H1 (cell line): ENCODE data around the gene RNF157. TPM values are rescaled to one million over a fixed set of nuclear protein-coding genes. Genes with fewer than 3 reads are reported as not detected.

Source experiments
- CTCF ChIA-PET: fragments of 300-600 bp; sonication (Branson Sonifier 250); formaldehyde crosslinking; loops from one replicate; lab custom pipeline; 2021; ENCODE audit not compliant: partially characterized antibody; lab: Charles Lee
- POLR2A ChIA-PET: fragments of 300-600 bp; sonication (Branson Sonifier 250); formaldehyde crosslinking; loops from one replicate; lab custom pipeline; 2021; ENCODE audit warnings: inconsistent platforms; ENCODE audit not compliant: partially characterized antibody; lab: Charles Lee
- DNase-seq, 2 experiments: peaks; one replicate each; pipeline versions ENCODE4 v3.0.0 to v3.0.0-alpha.2; 2010 to 2022; ENCODE audit warnings: low spot score in 2 of 2, low read depth in 1 of 2, mixed read lengths in 1 of 2
- FAIRE-seq: peaks from 2 replicates; lab custom pipeline; 2011; peaks lifted over from hg19 to GRCh38; lab: Jason Lieb, UNC
- H2AFZ ChIP-seq: 2 replicates; pipeline ENCODE4 v1.8.1; 2012; ENCODE audit warnings: low read length, inconsistent platforms
- H2AK5ac ChIP-seq: 2 replicates; pipeline ENCODE4 v1.6.1; 2013; ENCODE audit warnings: low read depth, low read length
- H2BK120ac ChIP-seq: replicated peaks from 2 replicates; pipeline ENCODE3; 2013; ENCODE audit warnings: low read depth, low read length, inconsistent platforms
- H2BK12ac ChIP-seq: 2 replicates; pipeline ENCODE4 v1.6.1; 2013; ENCODE audit warnings: low read depth, low read length
- H2BK15ac ChIP-seq: 2 replicates; pipeline ENCODE4 v1.6.1; 2013; ENCODE audit warnings: low read length
- H2BK20ac ChIP-seq: 2 replicates; pipeline ENCODE4 v1.6.1; 2013; ENCODE audit warnings: low read length
- H2BK5ac ChIP-seq: 2 replicates; pipeline ENCODE4 v1.6.1; 2013; ENCODE audit warnings: low read depth, low read length
- H3K14ac ChIP-seq: 2 replicates; pipeline ENCODE4 v1.6.1; 2013; ENCODE audit warnings: inconsistent platforms; ENCODE audit not compliant: insufficient read length
- H3K18ac ChIP-seq: 2 replicates; pipeline ENCODE4 v1.6.1; 2013; ENCODE audit warnings: low read length; ENCODE audit errors: extremely low read depth
- H3K23ac ChIP-seq: 2 replicates; pipeline ENCODE4 v1.6.1; 2013; ENCODE audit warnings: inconsistent platforms; ENCODE audit not compliant: insufficient read length
- H3K23me2 ChIP-seq: 2 replicates; pipeline ENCODE4 v1.6.1; 2013; ENCODE audit warnings: low read depth, low read length
- H3K27ac ChIP-seq: 2 replicates; pipeline ENCODE4 v1.6.1; 2011; ENCODE audit warnings: low read depth, low read length, inconsistent platforms
- H3K27me3 ChIP-seq, 4 experiments: replicated peaks in 1 of 4; 1 replicate in 1 of 4; 2 replicates in 3 of 4; pipeline versions ENCODE4 v1.6.1 to v1.8.1; 2011 to 2013; ENCODE audit warnings: low read length in 3 of 4, mild to moderate bottlenecking in 3 of 4, inconsistent platforms in 2 of 4, mixed read lengths in 2 of 4, moderate library complexity in 1 of 4; ENCODE audit not compliant: control insufficient read depth in 3 of 4, insufficient read depth in 3 of 4; ENCODE audit errors: extremely low read depth in 1 of 4
- H3K36me3 ChIP-seq, 4 experiments: 2 replicates each; pipeline versions ENCODE4 v1.6.1 to v1.8.1; 2011 to 2013; ENCODE audit warnings: mild to moderate bottlenecking in 4 of 4, low read length in 3 of 4, moderate library complexity in 2 of 4, control low read depth in 1 of 4, inconsistent platforms in 1 of 4; ENCODE audit not compliant: insufficient read depth in 4 of 4, control insufficient read depth in 2 of 4
- H3K4ac ChIP-seq: replicated peaks from 2 replicates; pipeline ENCODE3; 2013; ENCODE audit warnings: low read length, low read depth, mixed read lengths, inconsistent platforms; ENCODE audit not compliant: insufficient read length
- H3K4me1 ChIP-seq, 4 experiments: replicated peaks in 1 of 4; 1 replicate in 1 of 4; 2 replicates in 3 of 4; pipeline versions ENCODE4 v1.6.1 to v1.8.1; 2011 to 2013; ENCODE audit warnings: low read length in 3 of 4, inconsistent platforms in 2 of 4, mixed read lengths in 1 of 4; ENCODE audit not compliant: insufficient read depth in 4 of 4, control insufficient read depth in 3 of 4
- H3K4me2 ChIP-seq, 2 experiments: 2 replicates each; pipeline versions ENCODE4 v1.6.1 to v1.8.1; 2011 to 2013; ENCODE audit warnings: low read depth in 2 of 2, low read length in 2 of 2, control low read depth in 1 of 2, inconsistent platforms in 1 of 2, mild to moderate bottlenecking in 1 of 2; ENCODE audit not compliant: insufficient read depth in 1 of 2
- H3K4me3 ChIP-seq, 4 experiments: fragments of 200-600, 300-600 bp in 1 of 4; sonication (generic), shearing (Covaris generic), sonication (Bioruptor Twin) in 1 of 4; 2 replicates each; pipeline versions ENCODE4 v1.5.1 to v1.8.1; 2011 to 2016; ENCODE audit warnings: low read length in 4 of 4, low read depth in 3 of 4, control low read depth in 2 of 4, inconsistent platforms in 2 of 4, mild to moderate bottlenecking in 2 of 4, mixed read lengths in 1 of 4, moderate library complexity in 1 of 4; ENCODE audit not compliant: insufficient read depth in 2 of 4; ENCODE audit errors: extremely low read depth in 1 of 4
- H3K56ac ChIP-seq: replicated peaks from 2 replicates; pipeline ENCODE3; 2013; ENCODE audit warnings: low read depth, mild to moderate bottlenecking, mixed read lengths, low read length, inconsistent platforms; ENCODE audit not compliant: insufficient read length
- H3K79me1 ChIP-seq: 2 replicates; pipeline ENCODE4 v1.6.1; 2013; ENCODE audit warnings: low read depth, low read length, control low read depth
- H3K79me2 ChIP-seq, 2 experiments: 2 replicates each; pipeline versions ENCODE4 v1.6.1 to v1.8.1; 2012 to 2013; ENCODE audit warnings: low read length in 2 of 2, mild to moderate bottlenecking in 2 of 2, inconsistent platforms in 1 of 2; ENCODE audit not compliant: insufficient read depth in 2 of 2, control insufficient read depth in 1 of 2
- H3K9ac ChIP-seq, 4 experiments: replicated peaks in 1 of 4; 1 replicate in 1 of 4; 2 replicates in 3 of 4; pipeline versions ENCODE4 v1.6.1 to v1.8.1; 2011 to 2013; ENCODE audit warnings: low read depth in 3 of 4, low read length in 3 of 4, control low read depth in 2 of 4, mild to moderate bottlenecking in 2 of 4, moderate library complexity in 2 of 4, inconsistent platforms in 1 of 4; ENCODE audit errors: extremely low read depth in 1 of 4
- H3K9me3 ChIP-seq, 2 experiments: 2 replicates each; pipeline versions ENCODE4 v1.6.1 to v1.8.1; 2012 to 2013; ENCODE audit warnings: mild to moderate bottlenecking in 2 of 2, moderate library complexity in 2 of 2, control low read depth in 1 of 2, inconsistent platforms in 1 of 2, low read depth in 1 of 2, low read length in 1 of 2, mixed read lengths in 1 of 2; ENCODE audit not compliant: insufficient read depth in 2 of 2
- H4K20me1 ChIP-seq, 2 experiments: replicated peaks in 1 of 2; 2 replicates each; pipeline versions ENCODE3 to v1.8.1; 2011 to 2013; ENCODE audit warnings: inconsistent platforms in 2 of 2, low read length in 2 of 2, mild to moderate bottlenecking in 1 of 2; ENCODE audit not compliant: insufficient read depth in 2 of 2, control insufficient read depth in 1 of 2
- H4K5ac ChIP-seq: 2 replicates; pipeline ENCODE4 v1.6.1; 2013; ENCODE audit warnings: low read length, low read depth, mixed read lengths, inconsistent platforms; ENCODE audit not compliant: insufficient read length
- H4K8ac ChIP-seq: 2 replicates; pipeline ENCODE4 v1.8.0; 2013; ENCODE audit warnings: mild to moderate bottlenecking, moderate library complexity, low read length, inconsistent platforms; ENCODE audit not compliant: insufficient read depth; ENCODE audit errors: extremely low read depth
- H4K91ac ChIP-seq: replicated peaks from 2 replicates; pipeline ENCODE3; 2013; ENCODE audit warnings: low read length, mixed read lengths, inconsistent platforms; ENCODE audit not compliant: insufficient read length
- CTCF ChIP-seq, 3 experiments: IDR thresholded peaks; 1 replicate in 2 of 3; 2 replicates in 1 of 3; pipeline versions ENCODE4 v1.5.1 to v1.6.1; 2011; ENCODE audit warnings: low read length in 3 of 3, mild to moderate bottlenecking in 3 of 3, inconsistent platforms in 2 of 3, low read depth in 1 of 3, moderate library complexity in 1 of 3; ENCODE audit not compliant: insufficient read depth in 1 of 3; ENCODE audit errors: control extremely low read depth in 1 of 3
- POLR2AphosphoS5 ChIP-seq: IDR thresholded peaks from 2 replicates; pipeline ENCODE4 v1.6.1; 2011; ENCODE audit warnings: low read depth, low read length
- RAD21 ChIP-seq, 2 experiments: IDR thresholded peaks in 1 of 2; conservative IDR thresholded peaks in 1 of 2; 2 replicates each; pipeline ENCODE4 v1.6.1; 2011; ENCODE audit warnings: low read depth in 2 of 2, low read length in 2 of 2, improper control_type of control experiment in 1 of 2, inconsistent platforms in 1 of 2, mild to moderate bottlenecking in 1 of 2, moderate library complexity in 1 of 2
- WGBS, 2 experiments: shearing (Covaris generic) in 1 of 2; methylation state at CpG; one replicate each; pipeline versions ENCODE4 v1.1.6 to v1.1.7; 2013 to 2015; ENCODE audit warnings: low lambda C conversion rate in 2 of 2, mixed read lengths in 2 of 2, inconsistent platforms in 1 of 2, low coverage in 1 of 2, missing lambda C conversion rate in 1 of 2; ENCODE audit not compliant: insufficient replicate concordance in 2 of 2, insufficient coverage in 1 of 2, insufficient read length in 1 of 2; ENCODE audit errors: extremely low coverage in 1 of 2, missing lambda C conversion rate in 1 of 2; 5-methylcytosine and 5-hydroxymethylcytosine counted together
- polyA plus RNA-seq, 7 experiments: library from polyadenylated mRNA; depleted of rRNA in 3 of 7; stranded (reverse) in 5 of 7; unstranded in 2 of 7; fragments of >200 nt in 5 of 7; fragments of 200-250 nt in 2 of 7; gene quantifications; 1 replicate in 5 of 7; 2 replicates in 1 of 7; 4 replicates in 1 of 7; pipeline versions ENCODE4 v1.2.1 to v1.2.3, GENCODE V29; 2011 to 2013; ENCODE audit warnings: missing spikeins in 2 of 7, mixed read lengths in 2 of 7
- total RNA-seq: library from RNA; stranded (reverse); fragmentation: NEBNext Ultra II Directional; extraction: Animal tissue kit (Norgen Biotek cat#: 25700); gene quantifications from 2 replicates; pipeline ENCODE4 v1.2.1, GENCODE V29; 2021

RNF157 gene
- total and polyA plus RNA-seq, 2 of the 8 experiments (the other 6 are each of a cell fraction or from before 2014, with no cell fraction given), result 13.4 to 16.7 TPM

- CTCF ChIA-PET, result interaction anchor here (0.6 to 24.4 kb wide), 14 partner anchors 8 to 290 kb away, joined by 3 to 778 read pairs (median 4); partner anchors contain the start of genes EXOC7 and FOXJ1
- no peak for DNase-seq
These were observed 87.7 kb downstream of the RNF157 start for GRCh38 chr17:76152591-76152990.

More at GRCh38 chr17:76152591-76152990, 87.7 kb downstream of the RNF157 start:
- no peak overlapping the region for H3K27ac ChIP-seq
- H3K14ac ChIP-seq, result no peak overlapping the region
- H2BK5ac ChIP-seq, result no peak overlapping the region
- peaks cover 0 to 13% (median 10%) of the 10 kb centered on the region in 4 experiments; a peak in 5 of 7 replicates for H3K4me1 ChIP-seq
- no peaks in the 10 kb centered on the region for H3K27me3 ChIP-seq
- H4K8ac ChIP-seq, result no peak overlapping the region
- H2AK5ac ChIP-seq, result no peak overlapping the region
- H3K4me3 ChIP-seq, result no peak overlapping the region
- H4K91ac ChIP-seq, result no peak overlapping the region
- no peak overlapping the region for H3K23ac ChIP-seq
- no peak overlapping the region for H2BK15ac ChIP-seq
- WGBS, 2 experiments, result 76% methylated on average over 7 of the region's 7 CpGs; no CpG with 5 or more reads in 1 of the 2 experiments
- POLR2A ChIA-PET, result interaction anchor here (0.9 to 2.2 kb wide), 4 partner anchors 10 to 26 kb away, joined by 3 to 10 read pairs (median 4); no protein-coding TSS in a partner anchor
- no peaks in the 10 kb centered on the region for H3K79me1 ChIP-seq
- no peaks in the 10 kb centered on the region for H3K36me3 ChIP-seq
- H3K4ac ChIP-seq, result no peak overlapping the region
- H2AFZ ChIP-seq, result no peak overlapping the region
- H3K79me2 ChIP-seq, result no peaks in the 10 kb centered on the region
- no peaks in the 10 kb centered on the region for H3K9me3 ChIP-seq
- no peak overlapping the region for H4K5ac ChIP-seq
- H3K4me2 ChIP-seq, result no peak overlapping the region
- H2BK120ac ChIP-seq, result no peak overlapping the region
- H3K56ac ChIP-seq, result no peak overlapping the region
- no peaks in the 10 kb centered on the region for H4K20me1 ChIP-seq
- TF ChIP-seq CTCF (IDR thresholded peaks at IDR 0.05; ENCODE audit: control extremely low read depth in 1 of 3, insufficient read depth in 1 of 3, low read depth in 1 of 3, low read length in 3 of 3) (peak; percentile 26 to 56 (median 53)), RAD21 (IDR thresholded peaks at IDR 0.05 in 1 of 2, conservative IDR thresholded peaks at IDR 0.05 in 1 of 2; ENCODE audit: low read depth in 2 of 2, low read length in 2 of 2) (peak; percentile 16 to 43; a peak in 3 of 4 replicates), POLR2AphosphoS5 (no peak)
- H2BK20ac ChIP-seq, result no peak overlapping the region
- H3K9ac ChIP-seq, result no peak overlapping the region
- peak; percentile 42 for FAIRE-seq
- H2BK12ac ChIP-seq, result no peak overlapping the region
- H3K23me2 ChIP-seq, result no peaks in the 10 kb centered on the region
- no peak overlapping the region for H3K18ac ChIP-seq
